ENCODE data around the gene KRT82.

The KRT82 gene

DNA sequence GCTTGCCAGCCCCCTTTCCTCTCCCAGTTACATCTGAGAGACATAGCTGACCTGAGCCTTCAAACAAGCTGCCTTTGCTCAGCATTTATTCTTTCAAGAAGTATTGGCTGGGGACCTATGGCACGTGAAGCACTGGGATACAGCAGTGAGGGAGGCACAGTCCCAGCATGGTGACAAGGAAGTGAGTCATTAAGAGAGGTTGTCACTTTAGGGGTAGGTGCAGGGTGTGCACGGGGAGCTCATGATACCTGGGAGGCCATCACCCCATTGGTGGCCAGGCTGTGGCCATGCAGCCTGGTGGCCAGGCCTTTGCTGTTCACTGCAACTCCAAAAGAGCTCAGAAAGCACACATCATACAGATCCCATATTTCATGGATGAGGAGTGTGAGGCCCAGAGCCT is 33.7 kb upstream of the KRT82 start:
- DNase-seq (ENCODE audit: insufficient read length, low spot score) (no peak), FAIRE-seq (no peak)
- TF ChIP-seq POLR2A (IDR thresholded peaks at IDR 0.05; ENCODE audit: low read depth, low read length), result no peak

DNA sequence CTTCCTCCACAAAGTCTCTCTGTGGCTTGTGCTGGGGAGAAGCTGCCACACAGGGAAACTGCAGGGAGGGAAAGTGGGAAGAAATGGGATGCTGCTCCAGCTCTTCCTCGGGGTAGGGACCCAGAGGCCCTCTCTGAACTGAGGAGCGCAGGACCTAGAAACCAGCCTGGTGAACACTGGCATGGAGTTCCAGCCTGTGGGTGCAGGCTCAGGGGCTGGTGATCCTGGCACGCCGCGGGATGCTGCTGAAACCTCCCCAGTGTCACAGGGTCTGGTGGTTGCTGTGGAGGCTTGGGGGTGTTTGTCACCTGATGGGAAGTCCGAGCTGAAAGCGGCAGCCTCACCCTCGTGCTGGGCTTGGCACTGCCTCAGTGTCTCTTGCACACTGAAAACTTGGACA is 33.3 kb upstream of the KRT82 start:
- DNase-seq (ENCODE audit: insufficient read length, low spot score) (no peak), FAIRE-seq (no peak)
- TF ChIP-seq POLR2A (IDR thresholded peaks at IDR 0.05; ENCODE audit: low read depth, low read length), result no peak

GRCh38 chr12:52438305-52439301 is 32.5 kb upstream of the KRT82 start:
- TF ChIP-seq POLR2A (IDR thresholded peaks at IDR 0.05; ENCODE audit: low read depth, low read length), result no peak
- FAIRE-seq, result no peak
- no peak for DNase-seq (ENCODE audit: insufficient read length, low spot score)

DNA sequence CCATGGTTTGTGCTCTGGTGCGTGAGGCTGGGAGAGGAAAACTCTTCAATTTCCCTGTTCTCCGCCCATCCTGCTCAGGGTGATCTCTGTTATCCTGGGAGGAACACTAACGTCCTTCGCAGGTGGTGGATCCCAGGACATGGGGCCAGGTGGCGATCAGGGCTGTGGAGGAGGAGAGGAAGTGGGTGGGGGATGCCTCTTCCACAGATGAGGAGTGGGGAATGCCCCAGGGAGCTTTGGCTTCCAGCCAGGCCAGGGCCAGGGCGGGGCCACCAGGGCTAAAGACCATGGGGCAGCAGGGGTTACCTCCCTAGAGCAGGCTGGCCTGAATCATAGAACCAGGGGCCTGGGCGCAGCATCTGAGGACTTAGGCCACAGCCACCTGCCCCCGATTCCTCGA is 31.4 kb upstream of the KRT82 start:
- FAIRE-seq (no peak), DNase-seq (ENCODE audit: insufficient read length, low spot score) (no peak)
- TF ChIP-seq POLR2A (IDR thresholded peaks at IDR 0.05; ENCODE audit: low read depth, low read length), result no peak

GRCh38 chr12:52436828-52437474 is 30.8 kb upstream of the KRT82 start:
- TF ChIP-seq POLR2A (IDR thresholded peaks at IDR 0.05; ENCODE audit: low read depth, low read length), result no peak
- DNase-seq (ENCODE audit: insufficient read length, low spot score) (no peak), FAIRE-seq (no peak)

DNA sequence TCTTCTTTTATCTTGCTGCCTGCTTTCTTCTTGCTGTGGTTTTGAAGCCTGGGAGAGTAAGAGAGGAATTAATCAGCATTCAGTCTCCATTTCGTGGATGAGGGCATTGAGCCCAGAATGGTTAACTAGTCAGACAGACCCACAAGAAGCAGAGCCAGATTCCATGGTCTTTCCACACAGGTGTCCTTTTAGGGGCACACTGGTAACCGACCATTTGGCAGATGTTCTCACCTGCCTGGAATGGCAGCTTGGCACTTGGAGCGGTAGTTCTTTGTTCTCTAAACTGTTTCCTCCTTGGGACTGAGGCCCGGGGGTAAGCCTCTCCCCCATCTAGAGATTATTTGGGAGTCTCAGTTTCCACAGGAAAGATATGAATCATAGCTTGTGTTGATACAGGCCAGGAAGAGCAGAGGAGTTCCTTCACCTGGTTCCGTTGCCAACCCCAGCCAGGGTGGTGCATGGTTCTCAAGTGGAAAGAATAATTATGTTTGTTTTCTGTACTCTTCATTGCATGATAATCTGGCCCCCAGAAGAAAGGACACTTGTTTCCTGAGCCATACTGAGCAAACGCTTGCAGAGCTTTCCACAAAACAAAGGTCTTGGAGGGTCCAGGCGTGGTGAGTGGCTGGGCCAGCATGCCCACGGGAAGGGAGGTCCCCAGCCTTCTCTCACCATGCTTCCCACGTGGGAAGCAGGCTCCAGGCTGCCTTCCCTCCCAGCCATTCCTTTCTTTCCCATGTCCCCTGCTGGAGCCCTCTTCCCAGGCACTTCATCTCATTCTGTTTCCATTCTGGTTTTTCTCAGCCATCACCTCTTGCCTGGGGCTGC is 30.1 kb upstream of the KRT82 start:
- DNase-seq (ENCODE audit: insufficient read length, low spot score), result no peak
- FAIRE-seq, result no peak
- TF ChIP-seq POLR2A (IDR thresholded peaks at IDR 0.05; ENCODE audit: low read depth, low read length), result no peak

GRCh38 chr12:52435659-52435999 is 29.5 kb upstream of the KRT82 start:
- DNase-seq (ENCODE audit: insufficient read length, low spot score) (no peak), FAIRE-seq (no peak)
- TF ChIP-seq POLR2A (IDR thresholded peaks at IDR 0.05; ENCODE audit: low read depth, low read length), result no peak

DNA sequence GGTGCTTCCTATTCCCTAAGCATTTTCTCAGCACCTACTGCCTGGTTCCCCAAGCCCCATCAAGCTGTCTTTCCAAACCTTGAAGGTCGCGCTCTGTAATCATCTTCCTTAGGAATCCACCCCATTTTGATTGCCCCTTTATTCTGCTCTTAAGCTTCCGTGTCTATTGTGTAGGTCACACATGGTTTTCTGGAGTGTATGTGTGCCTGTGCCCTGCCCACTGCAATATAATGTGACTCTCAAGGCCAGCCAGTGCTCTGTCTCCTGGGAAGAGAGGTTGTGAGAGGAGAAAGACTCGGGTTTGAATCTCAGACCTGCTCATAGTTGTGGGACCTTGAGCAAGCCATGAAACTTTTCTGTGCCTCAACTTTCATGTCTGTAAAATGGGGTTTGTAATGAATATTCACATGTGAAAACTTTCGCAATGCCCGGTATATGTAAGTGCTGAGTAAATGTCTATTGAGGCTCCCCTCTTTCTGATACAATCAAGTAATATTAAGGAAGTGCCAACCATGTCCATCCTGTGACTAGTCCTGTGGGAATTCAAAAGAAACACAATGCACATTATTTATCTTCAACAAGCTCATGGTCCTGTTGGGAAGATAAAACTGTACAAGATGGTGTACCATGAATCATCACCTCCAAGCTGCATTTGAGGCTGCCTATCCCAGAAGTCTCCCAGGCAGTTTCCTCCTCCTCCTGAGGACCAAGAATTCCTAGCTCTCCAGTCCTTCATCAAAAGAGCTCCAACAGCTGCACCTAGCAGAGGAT is 28.8 kb upstream of the KRT82 start:
- TF ChIP-seq POLR2A (IDR thresholded peaks at IDR 0.05; ENCODE audit: low read depth, low read length), result no peak
- no peak for DNase-seq (ENCODE audit: insufficient read length, low spot score)
- no peak for FAIRE-seq

DNA sequence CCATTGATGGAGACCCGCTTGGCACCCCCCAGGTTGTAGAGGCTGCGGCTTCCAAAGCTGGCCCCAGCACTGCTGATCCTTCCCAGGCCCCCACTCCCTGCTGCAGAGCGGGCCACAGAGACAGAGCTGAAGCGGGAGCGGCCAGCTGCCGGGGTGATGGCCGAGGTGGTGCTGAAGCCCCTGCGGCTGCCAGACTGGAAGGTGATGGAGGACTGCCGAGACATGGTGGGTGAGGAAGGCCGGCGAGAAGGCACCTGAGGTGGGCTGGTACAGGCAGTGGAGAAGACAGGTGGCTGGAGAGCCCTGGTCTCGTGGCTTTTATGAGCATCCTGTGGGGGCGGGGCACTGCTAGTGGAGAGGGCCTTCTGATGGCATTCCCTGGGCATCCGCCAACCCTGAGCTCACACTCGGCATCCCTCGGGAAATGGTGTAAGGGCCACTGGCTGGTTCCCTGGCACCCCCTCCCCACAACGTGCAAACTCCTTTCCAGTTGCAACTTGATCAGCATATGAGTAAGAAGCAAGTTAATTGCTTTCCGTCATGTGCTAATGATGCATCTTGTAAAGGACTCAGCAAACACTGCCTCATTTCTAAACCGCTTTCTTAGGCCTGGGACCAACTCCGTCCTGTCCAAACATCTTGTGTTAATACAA is 28.1 kb upstream of the KRT82 start, which contains the start of gene KRT75:
KRT75 (minus strand) TSS at position 291 of the 653 bp plus-strand sequence; CDS start at position 224, 67 bp downstream.
- DNase-seq (ENCODE audit: insufficient read length, low spot score) (no peak), FAIRE-seq (no peak)

DNA sequence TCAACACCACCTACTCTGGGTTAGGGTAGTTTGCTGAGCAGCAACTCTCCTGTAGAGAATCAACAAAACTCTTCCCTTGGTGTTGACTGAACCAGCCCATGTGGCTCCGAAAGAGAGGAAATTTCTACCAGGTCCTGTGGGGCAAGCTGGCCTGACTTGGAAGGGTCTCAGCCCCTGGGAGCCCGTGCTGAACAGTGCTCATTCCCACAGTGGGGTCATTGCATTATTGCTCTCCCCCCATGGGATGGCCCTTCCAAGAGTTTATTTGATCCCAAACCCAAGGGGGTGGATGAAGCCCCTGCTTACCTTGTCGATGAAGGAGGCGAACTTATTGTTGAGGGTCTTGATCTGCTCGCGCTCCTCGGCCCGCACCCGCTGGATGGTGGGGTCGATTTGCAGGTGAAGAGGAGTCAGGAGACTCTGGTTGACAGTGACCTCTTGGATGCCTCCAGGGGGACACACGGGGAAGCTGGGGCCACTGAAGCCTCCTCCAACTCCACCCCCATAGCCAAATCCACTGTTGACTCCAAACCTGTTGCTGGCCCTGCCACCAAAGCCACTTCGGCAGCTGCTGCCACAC is 27.5 kb upstream of the KRT82 start:
- FAIRE-seq (no peak), DNase-seq (ENCODE audit: insufficient read length, low spot score) (no peak)
- no peak for TF ChIP-seq POLR2A (IDR thresholded peaks at IDR 0.05; ENCODE audit: low read depth, low read length)

More for the DNA sequence above, 28.1 kb upstream of the KRT82 start, which contains the start of gene KRT75:
- TF ChIP-seq POLR2A (IDR thresholded peaks at IDR 0.05; ENCODE audit: low read depth, low read length), result no peak

- no peak for TF ChIP-seq POLR2A (IDR thresholded peaks at IDR 0.05; ENCODE audit: low read depth, low read length)
- no peak for DNase-seq (ENCODE audit: insufficient read length, low spot score)
- no peak for FAIRE-seq
Measured at GRCh38 chr12:52432559-52433207, 26.5 kb upstream of the KRT82 start.

DNA sequence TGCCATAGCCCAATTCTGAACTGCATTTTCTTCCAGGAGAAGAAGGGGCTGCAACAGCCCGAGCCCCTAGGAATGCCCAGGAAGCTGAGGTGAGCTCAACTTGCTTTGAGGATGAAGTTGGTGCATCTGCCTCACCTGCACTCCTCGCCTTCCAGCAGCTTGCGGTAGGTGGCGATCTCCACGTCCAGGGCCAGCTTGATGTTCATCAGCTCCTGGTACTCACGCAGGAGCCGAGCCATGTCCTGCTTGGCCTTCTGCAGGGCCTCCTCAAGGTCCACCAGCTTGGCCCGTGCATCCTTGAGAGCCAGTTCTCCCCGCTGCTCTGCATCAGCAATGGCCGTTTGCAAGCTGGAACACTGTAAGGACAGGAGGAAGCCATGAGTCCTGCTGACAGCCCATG is 22.0 kb upstream of the KRT82 start:
- FAIRE-seq, result no peak
- no peak for TF ChIP-seq POLR2A (IDR thresholded peaks at IDR 0.05; ENCODE audit: low read depth, low read length)
- no peak for DNase-seq (ENCODE audit: insufficient read length, low spot score)

Data from H54 (cell line).